AG09319 (cell line): Measurements from ENCODE around the gene KLK6.
"Not testable (repeated sequence)": the region's sequence is repeated elsewhere in the genome, so short reads cannot be mapped to it uniquely, and the experiment has no call there.

Experiments
- DNase-seq: peaks from one replicate; pipeline ENCODE4 v3.0.0-alpha.2; 2010; ENCODE audit warnings: low read depth; ENCODE audit errors: extremely low read depth
- TF ChIP-seq, protein P1 (sequence below): IDR thresholded peaks from 2 replicates; pipeline ENCODE4 v1.5.1; 2011; ENCODE audit warnings: low read depth, mild to moderate bottlenecking, inconsistent platforms, low read length, moderate library complexity

The KLK6 gene

DNA sequence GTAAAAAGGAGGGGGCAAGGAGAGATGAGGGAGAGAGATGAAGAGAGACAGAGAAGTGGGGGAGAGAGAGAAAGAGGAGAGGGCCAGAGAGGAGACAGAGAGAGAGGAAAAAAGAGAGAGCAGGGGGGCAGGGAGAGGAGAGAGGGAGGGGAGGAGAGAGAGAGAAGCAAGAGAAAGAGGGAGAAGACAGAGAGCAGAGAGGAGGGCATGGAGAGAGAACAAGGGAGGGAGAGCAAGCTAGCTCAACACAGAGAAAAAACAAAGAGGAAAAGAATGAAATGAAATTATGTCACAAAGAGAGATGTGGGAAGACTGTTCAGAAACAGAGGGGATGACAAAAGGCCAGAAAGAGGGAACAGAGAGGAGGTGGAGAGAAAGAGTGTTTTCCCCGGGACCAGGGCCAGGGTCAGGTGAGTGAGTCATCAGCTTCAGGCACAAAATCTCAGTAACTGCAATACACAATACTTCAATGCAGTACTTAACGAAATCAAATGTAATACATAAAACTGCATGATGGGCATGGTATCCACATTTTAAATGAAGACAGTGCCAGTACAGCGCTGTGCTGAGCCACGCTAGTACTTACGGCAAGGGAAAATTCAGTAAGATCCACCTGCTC is 9.5 kb upstream of the KLK6 start:
- no peak for DNase-seq
- TF ChIP-seq, protein P1, sequence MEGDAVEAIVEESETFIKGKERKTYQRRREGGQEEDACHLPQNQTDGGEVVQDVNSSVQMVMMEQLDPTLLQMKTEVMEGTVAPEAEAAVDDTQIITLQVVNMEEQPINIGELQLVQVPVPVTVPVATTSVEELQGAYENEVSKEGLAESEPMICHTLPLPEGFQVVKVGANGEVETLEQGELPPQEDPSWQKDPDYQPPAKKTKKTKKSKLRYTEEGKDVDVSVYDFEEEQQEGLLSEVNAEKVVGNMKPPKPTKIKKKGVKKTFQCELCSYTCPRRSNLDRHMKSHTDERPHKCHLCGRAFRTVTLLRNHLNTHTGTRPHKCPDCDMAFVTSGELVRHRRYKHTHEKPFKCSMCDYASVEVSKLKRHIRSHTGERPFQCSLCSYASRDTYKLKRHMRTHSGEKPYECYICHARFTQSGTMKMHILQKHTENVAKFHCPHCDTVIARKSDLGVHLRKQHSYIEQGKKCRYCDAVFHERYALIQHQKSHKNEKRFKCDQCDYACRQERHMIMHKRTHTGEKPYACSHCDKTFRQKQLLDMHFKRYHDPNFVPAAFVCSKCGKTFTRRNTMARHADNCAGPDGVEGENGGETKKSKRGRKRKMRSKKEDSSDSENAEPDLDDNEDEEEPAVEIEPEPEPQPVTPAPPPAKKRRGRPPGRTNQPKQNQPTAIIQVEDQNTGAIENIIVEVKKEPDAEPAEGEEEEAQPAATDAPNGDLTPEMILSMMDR, result no peak

DNA sequence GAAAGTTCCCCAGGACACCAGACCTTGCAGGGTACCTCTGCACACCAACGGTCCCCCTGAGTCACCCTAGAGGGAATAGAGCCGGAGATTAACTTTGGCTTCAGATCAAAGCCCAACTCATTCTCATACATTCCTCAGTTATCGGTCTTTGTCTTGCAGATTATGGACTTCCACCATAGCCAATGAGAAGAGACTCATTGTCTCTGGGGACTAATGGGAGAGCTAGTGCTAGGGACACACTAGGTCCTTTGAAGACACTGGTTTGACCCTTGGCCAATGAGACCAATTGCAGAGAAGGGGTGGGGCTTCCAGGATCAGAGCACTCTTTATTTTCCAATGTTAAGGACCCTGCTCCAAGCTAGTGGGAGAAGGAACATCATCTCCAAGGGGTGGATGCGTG is 8.2 kb upstream of the KLK6 start:
- DNase-seq, result no peak
- TF ChIP-seq, protein P1, result no peak

DNA sequence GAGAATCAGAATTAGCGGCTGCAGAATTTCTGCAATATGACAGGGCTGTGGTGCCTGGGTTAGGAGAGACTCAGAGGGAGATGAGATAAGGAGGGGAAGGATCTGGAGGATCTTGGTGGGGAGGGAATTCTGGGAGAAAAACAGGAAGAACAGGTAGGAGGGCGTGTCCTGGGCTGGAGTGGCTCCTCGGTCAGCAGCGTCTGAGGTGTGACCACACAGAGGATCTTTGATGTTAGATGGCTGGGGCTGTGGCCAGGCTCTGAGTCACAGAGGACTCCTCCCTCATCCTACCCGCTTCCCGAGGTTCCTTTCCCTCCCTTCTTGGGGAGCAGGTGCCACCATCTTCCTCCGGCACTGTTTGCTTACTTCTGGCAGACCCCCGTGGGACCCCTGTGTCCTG is 6.4 kb upstream of the KLK6 start:
- DNase-seq, result no peak
- TF ChIP-seq, protein P1, result no peak

DNA sequence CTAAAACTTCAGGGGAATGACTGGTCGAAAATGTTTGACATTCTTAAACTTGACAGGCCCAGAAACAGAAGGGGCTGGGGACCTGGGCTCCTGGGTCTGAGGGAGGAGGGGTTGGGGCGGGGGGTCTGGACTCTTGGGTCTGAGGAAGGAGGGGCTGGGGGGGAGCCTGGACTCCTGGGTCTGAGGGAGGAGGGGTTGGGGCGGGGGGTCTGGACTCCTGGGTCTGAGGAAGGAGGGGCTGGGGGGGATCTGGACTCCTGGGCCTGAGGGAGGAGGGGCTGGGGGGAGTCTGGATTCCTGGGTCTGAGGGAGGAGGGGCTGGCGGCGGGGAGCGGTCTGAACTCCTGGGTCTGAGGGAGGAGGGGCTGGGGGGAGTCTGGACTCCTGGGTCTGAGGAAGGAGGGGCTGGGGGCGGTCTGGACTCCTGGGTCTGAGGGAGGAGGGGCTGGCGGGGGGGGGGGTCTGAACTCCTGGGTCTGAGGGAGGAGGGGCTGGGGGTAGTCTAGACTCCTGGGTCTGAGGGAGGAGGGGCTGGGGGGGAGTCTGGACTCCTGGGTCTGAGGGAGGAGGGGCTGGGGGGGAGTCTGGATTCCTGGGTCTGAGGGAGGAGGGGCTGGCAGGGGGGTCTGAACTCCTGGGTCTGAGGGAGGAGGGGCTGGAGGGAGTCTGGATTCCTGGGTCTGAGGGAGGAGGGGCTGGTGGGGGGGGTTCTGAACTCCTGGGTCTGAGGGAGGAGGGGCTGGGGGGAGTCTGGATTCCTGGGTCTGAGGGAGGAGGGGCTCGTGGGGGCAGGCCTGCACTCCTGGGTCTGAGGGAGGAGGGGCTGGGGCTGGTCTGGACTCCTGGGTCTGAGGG is 5.5 kb upstream of the KLK6 start:
- TF ChIP-seq, protein P1, result no peak
- DNase-seq, result no peak

DNA sequence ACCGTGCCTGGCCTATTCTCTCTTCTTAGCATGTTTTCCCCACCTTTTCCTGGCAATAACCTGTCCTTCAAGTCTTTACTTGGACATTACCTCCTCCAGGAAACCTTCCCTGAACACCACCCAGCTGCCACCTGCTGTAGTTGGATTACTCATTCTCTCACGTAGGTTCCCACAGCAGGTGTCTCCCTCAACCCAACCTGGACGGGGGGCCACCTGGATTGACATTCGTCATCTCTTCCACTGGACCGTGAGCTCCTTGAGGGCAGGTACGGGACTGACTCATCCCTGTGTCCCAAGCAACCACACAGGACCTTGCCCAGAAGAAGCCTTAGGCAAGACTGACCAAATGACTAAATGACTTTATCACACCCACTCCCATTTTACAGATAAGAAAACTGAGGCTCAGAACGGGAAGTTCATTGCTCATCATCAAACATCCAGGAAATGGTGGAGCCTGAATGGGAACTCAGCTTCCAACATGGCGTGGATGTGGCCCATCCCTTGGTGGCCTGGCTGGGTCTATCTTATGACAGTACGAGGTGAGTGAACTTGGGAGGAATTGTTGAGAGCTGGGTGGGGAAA is 3.5 kb upstream of the KLK6 start:
- TF ChIP-seq, protein P1, result no peak
- DNase-seq, result no peak

DNA sequence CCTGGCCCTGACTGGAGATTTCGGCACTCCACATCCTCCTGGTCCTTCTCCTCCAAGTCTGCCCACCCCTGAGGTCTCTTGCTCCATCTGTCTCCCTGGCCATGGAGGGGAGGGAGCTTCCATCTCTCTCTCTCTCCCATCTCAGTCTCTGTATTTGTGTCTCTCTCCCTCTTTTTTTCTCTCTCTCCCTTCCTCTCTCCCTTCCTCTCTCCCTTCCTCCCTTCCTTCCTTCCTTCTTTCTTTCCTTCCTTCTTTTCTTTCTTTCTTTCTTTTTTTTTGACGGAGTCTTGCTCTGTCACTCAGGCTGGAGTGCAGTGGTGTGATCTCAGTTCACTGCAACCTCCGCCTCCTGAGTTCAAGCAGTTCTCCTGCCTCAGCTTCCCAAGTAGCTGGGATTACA is 419 bp upstream of the KLK6 start:
- DNase-seq, result not testable (repeated sequence)

DNA sequence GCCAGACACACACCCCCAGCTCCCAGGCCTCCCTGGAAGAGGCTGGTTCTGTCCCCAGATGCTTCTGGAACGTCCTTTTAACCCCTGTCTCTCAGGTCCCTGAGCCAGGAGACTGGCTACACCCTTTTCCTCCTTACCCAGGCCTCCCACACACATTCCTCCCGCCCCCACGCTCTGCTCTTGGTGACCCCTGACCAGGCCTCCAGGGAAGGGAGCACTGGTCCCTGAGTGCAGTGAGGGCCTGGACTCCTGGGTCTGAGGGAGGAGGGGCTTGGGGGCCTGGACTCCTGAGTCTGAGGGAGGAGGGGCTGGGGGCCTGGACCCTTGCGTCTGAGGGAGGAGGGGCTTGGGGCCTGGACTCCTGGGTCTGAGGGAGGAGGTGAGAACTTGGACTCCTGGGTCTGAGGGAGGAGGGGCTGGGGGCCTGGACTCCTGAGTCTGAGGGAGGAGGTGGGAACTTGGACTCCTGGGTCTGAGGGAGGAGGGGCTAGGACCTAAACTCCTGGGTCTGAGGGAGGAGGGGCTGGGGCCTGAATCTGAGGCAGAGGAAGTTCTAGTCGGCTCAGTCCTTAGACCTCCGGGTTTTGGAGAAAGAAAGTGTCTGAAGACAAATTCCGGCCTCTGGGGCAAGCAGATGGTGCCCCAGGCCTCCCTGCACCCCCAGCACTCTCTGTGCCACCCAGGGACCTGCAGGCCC is 527 bp downstream of the KLK6 start:
- TF ChIP-seq, protein P1, result no peak
- no peak for DNase-seq
